GM12873 (cell line): ENCODE data around the gene APBA2.

Experiments used
- TF ChIP-seq, protein P1 (sequence below): IDR thresholded peaks from 2 replicates; pipeline ENCODE4 v1.5.1; 2012; ENCODE audit warnings: low read depth, mild to moderate bottlenecking, moderate library complexity, low read length, control low read depth; ENCODE audit not compliant: insufficient read depth; ENCODE audit errors: missing control alignments

Gene APBA2

DNA sequence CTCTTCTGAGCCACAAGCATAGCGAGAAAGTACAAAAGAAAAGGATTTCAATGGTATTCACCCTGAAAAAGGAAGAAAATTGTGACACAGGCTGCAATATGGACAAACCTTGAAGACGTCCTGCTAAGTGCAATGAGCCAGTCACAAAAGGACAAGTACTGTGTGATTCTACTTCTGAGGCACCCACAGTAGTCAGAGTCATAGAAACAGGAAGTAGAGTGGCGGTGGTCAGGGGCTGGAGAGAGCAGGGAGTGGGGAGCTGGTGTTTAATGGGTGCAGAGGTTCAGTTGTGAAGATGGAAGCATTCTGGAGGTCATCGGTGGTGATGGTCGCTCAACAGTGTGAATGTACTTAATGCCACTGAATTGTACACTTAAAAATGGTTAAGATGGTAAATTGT is 180.5 kb downstream of the APBA2 start:
- TF ChIP-seq, protein P1, sequence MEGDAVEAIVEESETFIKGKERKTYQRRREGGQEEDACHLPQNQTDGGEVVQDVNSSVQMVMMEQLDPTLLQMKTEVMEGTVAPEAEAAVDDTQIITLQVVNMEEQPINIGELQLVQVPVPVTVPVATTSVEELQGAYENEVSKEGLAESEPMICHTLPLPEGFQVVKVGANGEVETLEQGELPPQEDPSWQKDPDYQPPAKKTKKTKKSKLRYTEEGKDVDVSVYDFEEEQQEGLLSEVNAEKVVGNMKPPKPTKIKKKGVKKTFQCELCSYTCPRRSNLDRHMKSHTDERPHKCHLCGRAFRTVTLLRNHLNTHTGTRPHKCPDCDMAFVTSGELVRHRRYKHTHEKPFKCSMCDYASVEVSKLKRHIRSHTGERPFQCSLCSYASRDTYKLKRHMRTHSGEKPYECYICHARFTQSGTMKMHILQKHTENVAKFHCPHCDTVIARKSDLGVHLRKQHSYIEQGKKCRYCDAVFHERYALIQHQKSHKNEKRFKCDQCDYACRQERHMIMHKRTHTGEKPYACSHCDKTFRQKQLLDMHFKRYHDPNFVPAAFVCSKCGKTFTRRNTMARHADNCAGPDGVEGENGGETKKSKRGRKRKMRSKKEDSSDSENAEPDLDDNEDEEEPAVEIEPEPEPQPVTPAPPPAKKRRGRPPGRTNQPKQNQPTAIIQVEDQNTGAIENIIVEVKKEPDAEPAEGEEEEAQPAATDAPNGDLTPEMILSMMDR: no peak

DNA sequence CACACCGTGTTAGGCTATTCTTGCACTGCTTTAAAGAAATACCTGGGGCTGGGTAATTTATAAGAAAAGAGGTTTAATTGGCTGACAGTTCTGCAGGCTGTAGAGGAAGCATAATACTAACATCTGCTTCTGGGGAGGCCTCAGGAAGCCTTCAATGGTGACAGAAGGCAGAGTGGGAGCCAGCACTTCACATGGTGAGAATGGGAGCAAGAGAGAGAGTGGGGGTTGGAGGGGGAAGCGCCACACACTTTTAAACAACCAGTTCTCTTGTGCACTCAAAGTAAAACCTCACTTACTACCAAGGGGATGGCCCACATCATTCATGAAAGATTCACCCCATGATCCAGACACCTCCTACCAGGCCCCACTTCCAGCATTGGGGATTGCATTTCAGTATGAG is 181.1 kb downstream of the APBA2 start:
- TF ChIP-seq, protein P1: no peak

DNA sequence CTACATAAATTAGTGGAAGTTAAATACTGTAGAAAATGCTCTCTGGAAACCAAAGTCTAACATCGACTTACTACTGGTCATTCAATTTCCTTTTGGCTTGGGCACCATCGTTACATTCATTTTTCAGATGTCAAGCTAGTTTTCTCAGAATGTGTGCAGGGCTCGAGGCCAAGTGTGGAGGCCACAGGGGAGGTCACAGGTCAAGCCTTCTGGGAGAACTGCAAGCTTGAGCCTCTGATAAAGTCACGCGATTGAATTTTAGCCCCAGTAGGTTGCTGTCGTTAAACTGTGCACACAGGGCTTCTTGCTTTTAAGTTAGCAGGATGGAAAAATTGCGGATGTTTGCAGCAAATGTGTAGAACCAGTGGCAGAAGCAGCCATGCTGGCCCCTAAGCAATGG is 182.2 kb downstream of the APBA2 start:
- TF ChIP-seq, protein P1: no peak

DNA sequence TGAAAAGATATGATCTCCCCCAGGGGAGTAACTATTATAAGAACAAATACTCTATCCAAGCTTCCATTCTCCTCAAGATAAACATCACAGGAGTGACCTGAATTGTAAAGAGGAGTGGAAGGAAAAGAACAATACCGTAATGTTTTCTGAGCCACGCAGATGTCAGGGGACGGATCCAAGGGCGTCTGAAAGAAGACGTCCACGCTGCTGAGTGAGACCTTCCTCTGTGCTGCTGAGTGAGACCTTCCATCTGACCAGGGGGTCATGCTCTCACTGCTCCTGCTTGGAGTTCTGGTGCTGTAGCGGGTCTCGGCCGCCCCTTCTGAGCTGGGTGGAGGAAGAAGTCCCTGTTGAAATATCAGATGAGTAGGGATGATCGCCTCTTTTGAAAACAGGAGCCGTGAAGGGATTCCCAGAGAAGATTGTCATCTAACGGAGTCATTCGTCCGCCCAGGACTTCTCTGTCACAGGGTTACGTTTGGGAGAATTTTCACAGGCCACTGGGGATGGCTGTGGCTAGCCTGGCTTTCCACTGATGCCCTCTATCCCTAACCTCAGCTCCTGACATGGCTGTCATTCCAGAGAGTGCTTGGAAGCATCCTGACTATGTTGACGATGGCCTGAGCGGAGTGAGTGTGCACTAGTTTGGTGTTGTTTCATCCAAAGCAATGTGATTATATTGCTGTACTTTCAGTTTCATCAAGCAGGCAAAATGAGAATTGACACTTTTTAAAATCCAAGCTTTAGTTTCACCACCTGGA is 184.9 kb downstream of the APBA2 start:
- TF ChIP-seq, protein P1: no peak

DNA sequence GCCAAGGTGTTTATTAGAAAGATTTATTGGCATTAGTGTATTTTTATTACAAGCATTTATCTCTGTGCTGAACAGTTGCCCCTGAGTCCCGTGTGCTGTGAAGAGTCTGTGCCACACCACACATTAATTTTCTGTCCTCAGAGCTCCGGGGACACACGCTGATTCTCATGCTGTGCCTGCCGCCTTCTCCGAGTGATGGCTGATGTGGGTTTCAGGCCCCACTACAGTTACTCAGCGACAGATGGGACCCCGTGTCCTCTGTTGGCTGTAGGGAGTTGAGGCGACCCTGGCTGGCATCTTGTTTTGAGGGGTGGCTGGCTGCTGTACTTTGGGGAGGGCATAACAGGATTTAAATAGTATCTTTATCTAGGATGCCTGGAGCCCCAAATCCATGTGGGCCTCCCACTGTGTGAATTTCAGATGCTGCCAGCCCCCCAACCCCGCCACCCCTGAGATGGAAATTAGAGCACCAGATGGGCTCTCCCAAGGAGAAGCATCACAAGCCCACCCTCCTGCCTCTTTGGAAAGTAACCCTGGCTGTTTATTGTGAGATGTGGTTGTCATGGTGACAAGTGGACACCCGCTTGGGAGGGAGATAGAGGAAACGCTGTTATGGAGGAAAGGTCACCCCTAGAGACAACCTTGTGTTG is 185.6 kb downstream of the APBA2 start:
- TF ChIP-seq, protein P1: no peak

DNA sequence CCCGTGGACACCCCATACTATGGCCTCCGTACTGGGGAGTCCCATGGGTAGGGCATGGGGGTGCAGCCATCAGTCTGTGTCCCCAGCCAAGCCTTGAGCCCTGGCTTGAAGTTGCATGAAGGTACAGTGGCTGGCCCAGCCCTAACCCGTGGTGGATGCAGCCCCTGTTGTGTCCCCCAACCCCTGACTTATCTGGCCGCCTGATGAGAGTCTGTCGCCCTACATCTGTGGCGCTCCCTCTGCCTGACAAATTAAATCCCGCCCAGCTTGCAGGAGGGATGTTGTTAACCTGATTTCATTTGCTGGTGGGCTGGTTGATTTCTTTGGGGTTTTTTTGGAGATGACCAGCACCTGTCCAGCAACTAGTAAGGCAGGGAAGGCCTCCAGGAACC is 186.1 kb downstream of the APBA2 start:
- TF ChIP-seq, protein P1: no peak

DNA sequence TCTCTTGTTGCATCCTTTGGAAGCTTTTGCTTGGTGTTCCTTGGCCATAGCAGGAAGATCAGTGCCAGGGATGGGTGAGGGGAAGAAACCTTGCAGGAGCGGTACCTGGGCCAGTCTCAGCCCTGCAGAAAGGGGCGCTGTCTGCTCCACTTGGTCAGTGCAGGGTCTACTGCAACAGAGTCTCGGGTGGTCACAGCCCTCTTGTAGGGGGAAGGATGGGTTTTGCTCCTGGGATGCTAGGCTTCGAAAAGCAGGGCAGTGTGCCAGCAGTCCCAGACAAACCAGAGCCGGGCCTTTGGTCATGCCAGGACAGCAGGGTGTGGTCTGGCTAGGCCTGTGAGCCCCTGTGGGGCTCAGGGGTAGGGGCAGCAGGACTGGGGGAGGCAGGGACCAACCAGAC is 186.7 kb downstream of the APBA2 start:
- TF ChIP-seq, protein P1: no peak
